HL-60 (cell line): Measurements from ENCODE around the gene ANKRD33.

Source experiments
- DNase-seq, 2 experiments: peaks; one replicate each; pipeline ENCODE4 v3.0.0-alpha.2; 2010 to 2020; ENCODE audit warnings: low read depth in 1 of 2, low spot score in 1 of 2
- H3K27ac ChIP-seq: fragments of 250-450 bp; sonication (Bioruptor Pico); replicated peaks from 2 replicates; pipeline ENCODE4 v1.5.1; 2020; ENCODE audit warnings: mild to moderate bottlenecking, moderate library complexity
- H3K27me3 ChIP-seq: fragments of 250-450 bp; sonication (Bioruptor Pico); 2 replicates; pipeline ENCODE4 v1.5.1; 2021; ENCODE audit warnings: mild to moderate bottlenecking, moderate library complexity; ENCODE audit not compliant: insufficient read depth, poor library complexity, severe bottlenecking
- H3K4me3 ChIP-seq: replicated peaks from 2 replicates; pipeline ENCODE4 v1.5.1; 2011; ENCODE audit warnings: mild to moderate bottlenecking, control low read depth, low read length; ENCODE audit not compliant: insufficient read depth
- GABPA ChIP-seq: IDR thresholded peaks from 2 replicates; pipeline ENCODE4 v1.6.1; 2012; ENCODE audit warnings: low read depth
- POLR2AphosphoS5 ChIP-seq: IDR thresholded peaks from 2 replicates; pipeline ENCODE4 v1.6.1; 2012; ENCODE audit warnings: low read depth
- REST ChIP-seq: IDR thresholded peaks from 2 replicates; pipeline ENCODE4 v1.6.1; 2012; ENCODE audit warnings: low read depth; ENCODE audit not compliant: insufficient replicate concordance
- SPI1 ChIP-seq: IDR thresholded peaks from 2 replicates; pipeline ENCODE4 v1.6.1; 2012; ENCODE audit warnings: low read depth, mild to moderate bottlenecking, borderline replicate concordance
- TF ChIP-seq, protein P1 (sequence below): IDR thresholded peaks from one replicate; pipeline ENCODE4 v1.5.1; 2011; ENCODE audit warnings: low read length, control low read depth, inconsistent platforms; ENCODE audit not compliant: insufficient read depth

The ANKRD33 gene

GRCh38 chr12:51908876-51909592, 21.1 kb downstream of the ANKRD33 start:
- no peak for DNase-seq
- no peak overlapping the region for H3K4me3 ChIP-seq
- no peak for TF ChIP-seq REST
- TF ChIP-seq POLR2AphosphoS5: no peak
- TF ChIP-seq, protein P1, sequence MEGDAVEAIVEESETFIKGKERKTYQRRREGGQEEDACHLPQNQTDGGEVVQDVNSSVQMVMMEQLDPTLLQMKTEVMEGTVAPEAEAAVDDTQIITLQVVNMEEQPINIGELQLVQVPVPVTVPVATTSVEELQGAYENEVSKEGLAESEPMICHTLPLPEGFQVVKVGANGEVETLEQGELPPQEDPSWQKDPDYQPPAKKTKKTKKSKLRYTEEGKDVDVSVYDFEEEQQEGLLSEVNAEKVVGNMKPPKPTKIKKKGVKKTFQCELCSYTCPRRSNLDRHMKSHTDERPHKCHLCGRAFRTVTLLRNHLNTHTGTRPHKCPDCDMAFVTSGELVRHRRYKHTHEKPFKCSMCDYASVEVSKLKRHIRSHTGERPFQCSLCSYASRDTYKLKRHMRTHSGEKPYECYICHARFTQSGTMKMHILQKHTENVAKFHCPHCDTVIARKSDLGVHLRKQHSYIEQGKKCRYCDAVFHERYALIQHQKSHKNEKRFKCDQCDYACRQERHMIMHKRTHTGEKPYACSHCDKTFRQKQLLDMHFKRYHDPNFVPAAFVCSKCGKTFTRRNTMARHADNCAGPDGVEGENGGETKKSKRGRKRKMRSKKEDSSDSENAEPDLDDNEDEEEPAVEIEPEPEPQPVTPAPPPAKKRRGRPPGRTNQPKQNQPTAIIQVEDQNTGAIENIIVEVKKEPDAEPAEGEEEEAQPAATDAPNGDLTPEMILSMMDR: no peak
- TF ChIP-seq GABPA: no peak
- no peak for TF ChIP-seq SPI1

DNA sequence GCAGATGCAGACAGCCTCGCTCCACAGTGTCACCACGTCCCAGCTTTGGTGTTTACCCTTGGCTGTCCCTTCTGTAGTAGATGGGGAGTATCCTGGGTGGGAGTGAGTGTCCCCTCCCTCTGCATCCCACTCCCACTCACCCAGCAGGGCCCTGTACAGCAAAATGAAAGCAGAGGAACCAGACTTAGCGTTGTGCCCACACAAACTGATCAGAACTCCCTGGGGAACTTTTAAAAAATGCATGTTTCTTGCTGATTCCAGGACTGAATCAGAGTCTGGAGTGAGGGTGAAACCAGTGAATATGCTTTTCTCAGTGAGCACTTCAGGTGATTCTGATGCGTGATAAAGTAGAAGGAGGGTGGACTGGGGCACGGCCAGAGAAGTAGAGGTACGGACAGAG, 22.3 kb downstream of the ANKRD33 start:
- TF ChIP-seq POLR2AphosphoS5 (no peak), GABPA (no peak), REST (no peak), SPI1 (no peak)
- TF ChIP-seq, protein P1: no peak
- H3K27ac ChIP-seq: no peak overlapping the region
- H3K4me3 ChIP-seq: no peak overlapping the region
- no peak for DNase-seq
- peaks cover 18% of the 10 kb centered on the region for H3K27me3 ChIP-seq

More at GRCh38 chr12:51908876-51909592, 21.1 kb downstream of the ANKRD33 start:
- H3K27ac ChIP-seq: no peak overlapping the region
- peaks cover 18% of the 10 kb centered on the region for H3K27me3 ChIP-seq

DNA sequence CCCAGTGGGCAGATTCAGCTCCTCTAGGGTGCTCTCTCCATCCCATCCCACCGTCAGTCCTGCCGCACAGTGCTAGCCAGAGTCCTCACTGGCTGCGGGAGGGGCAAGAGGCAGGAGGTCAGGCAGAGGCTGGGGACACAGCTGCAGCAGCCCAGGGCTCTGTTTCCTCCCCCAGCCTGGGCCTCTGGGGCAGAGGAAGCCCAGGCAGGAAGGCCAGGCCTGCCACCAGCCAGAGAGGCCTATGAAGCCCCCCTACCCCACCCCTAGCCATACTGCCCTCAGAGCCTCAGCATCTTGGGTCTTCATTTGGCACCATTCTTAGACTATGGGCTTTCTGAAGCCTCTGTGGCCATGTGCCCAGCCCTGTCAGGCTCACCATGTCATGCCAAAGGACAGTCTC, 22.8 kb downstream of the ANKRD33 start:
- TF ChIP-seq, protein P1: no peak
- TF ChIP-seq POLR2AphosphoS5: no peak
- no peak for TF ChIP-seq REST
- TF ChIP-seq SPI1: no peak
- TF ChIP-seq GABPA: no peak
- Histone ChIP-seq H3K27me3 (peaks cover 18% of the 10 kb centered on the region), H3K27ac (no peak overlapping the region), H3K4me3 (no peak overlapping the region)
- no peak for DNase-seq
